H9 (cell line): ENCODE measurements around the gene STAT3. TPM values are rescaled to one million over a fixed set of nuclear protein-coding genes. Genes with fewer than 3 reads are reported as not detected.

ENCODE experiments used
- DNase-seq: peaks from one replicate; pipeline ENCODE4 v3.0.0-alpha.2; 2017
- H2AFZ ChIP-seq: one replicate; pipeline ENCODE4 v1.6.1; 2013; ENCODE audit warnings: mild to moderate bottlenecking, low read length, control low read depth, moderate library complexity
- H2AK5ac ChIP-seq: 2 replicates; pipeline ENCODE4 v1.6.1; 2013; ENCODE audit warnings: low read length, control low read depth, mixed read lengths; ENCODE audit not compliant: insufficient read length
- H2BK120ac ChIP-seq: one replicate; pipeline ENCODE4 v1.6.1; 2013; ENCODE audit warnings: low read depth, mild to moderate bottlenecking, low read length, control low read depth, inconsistent platforms; ENCODE audit not compliant: poor library complexity, severe bottlenecking
- H2BK12ac ChIP-seq: 2 replicates; pipeline ENCODE4 v1.6.1; 2013; ENCODE audit warnings: low read length, control low read depth, mixed read lengths, low read depth; ENCODE audit not compliant: insufficient read length
- H2BK15ac ChIP-seq: 2 replicates; pipeline ENCODE4 v1.6.1; 2013; ENCODE audit warnings: low read depth, low read length, control low read depth
- H2BK20ac ChIP-seq: one replicate; pipeline ENCODE4 v1.6.1; 2013; ENCODE audit warnings: low read depth, mild to moderate bottlenecking, low read length, control low read depth, inconsistent platforms; ENCODE audit not compliant: poor library complexity, severe bottlenecking
- H2BK5ac ChIP-seq: 2 replicates; pipeline ENCODE4 v1.6.1; 2013; ENCODE audit warnings: low read length, control low read depth, mixed read lengths; ENCODE audit not compliant: insufficient read length
- H3K14ac ChIP-seq: 2 replicates; pipeline ENCODE4 v1.6.1; 2013; ENCODE audit warnings: low read length, control low read depth; ENCODE audit not compliant: insufficient read depth
- H3K18ac ChIP-seq: 2 replicates; pipeline ENCODE4 v1.6.1; 2013; ENCODE audit warnings: low read depth, mild to moderate bottlenecking, mixed read lengths, low read length, control low read depth; ENCODE audit not compliant: insufficient read length
- H3K23ac ChIP-seq: 2 replicates; pipeline ENCODE4 v1.6.1; 2013; ENCODE audit warnings: low read length, control low read depth, mixed read lengths, low read depth; ENCODE audit not compliant: insufficient read length
- H3K23me2 ChIP-seq: 2 replicates; pipeline ENCODE4 v1.6.1; 2013; ENCODE audit warnings: low read depth, mild to moderate bottlenecking, mixed read lengths, low read length, control low read depth; ENCODE audit not compliant: insufficient read length, poor library complexity, severe bottlenecking
- H3K27ac ChIP-seq: 2 replicates; pipeline ENCODE4 v1.5.1; 2013; ENCODE audit warnings: low read length, control low read depth, mixed read lengths, low read depth; ENCODE audit not compliant: insufficient read length
- H3K27me3 ChIP-seq: 2 replicates; pipeline ENCODE4 v1.6.1; 2013; ENCODE audit warnings: low read length, control low read depth, inconsistent platforms; ENCODE audit not compliant: insufficient read depth
- H3K4ac ChIP-seq: 2 replicates; pipeline ENCODE4 v1.6.1; 2013; ENCODE audit warnings: low read depth, mild to moderate bottlenecking, control low read depth, inconsistent platforms, low read length, moderate library complexity
- H3K4me1 ChIP-seq: 2 replicates; pipeline ENCODE4 v1.6.1; 2013; ENCODE audit warnings: low read length, control low read depth, inconsistent platforms; ENCODE audit not compliant: insufficient read depth
- H3K4me2 ChIP-seq: 2 replicates; pipeline ENCODE4 v1.6.1; 2013; ENCODE audit warnings: low read length, control low read depth, mixed read lengths; ENCODE audit not compliant: insufficient read length, insufficient read depth
- H3K56ac ChIP-seq: 2 replicates; pipeline ENCODE4 v1.6.1; 2013; ENCODE audit warnings: low read depth, mild to moderate bottlenecking, mixed read lengths, low read length, control low read depth; ENCODE audit not compliant: insufficient read length
- H3K79me1 ChIP-seq: 2 replicates; pipeline ENCODE4 v1.6.1; 2013; ENCODE audit warnings: low read depth, mild to moderate bottlenecking, moderate library complexity, low read length, control low read depth, inconsistent platforms; ENCODE audit not compliant: insufficient read depth, poor library complexity, severe bottlenecking
- H3K79me2 ChIP-seq: 2 replicates; pipeline ENCODE4 v1.6.1; 2013; ENCODE audit warnings: low read length, control low read depth, inconsistent platforms; ENCODE audit not compliant: insufficient read depth
- H3K9ac ChIP-seq: 2 replicates; pipeline ENCODE4 v1.6.1; 2013; ENCODE audit warnings: low read length, control low read depth, mixed read lengths; ENCODE audit not compliant: insufficient read length; ENCODE audit errors: extremely low read depth
- H3K9me3 ChIP-seq: one replicate; pipeline ENCODE4 v1.6.1; 2013; ENCODE audit warnings: low read depth, low read length, inconsistent platforms; ENCODE audit not compliant: control insufficient read depth
- H3T11ph ChIP-seq: one replicate; pipeline ENCODE4 v1.6.1; 2013; ENCODE audit warnings: mild to moderate bottlenecking, low read length, control low read depth, inconsistent platforms
- H4K20me1 ChIP-seq: one replicate; pipeline ENCODE4 v1.6.1; 2013; ENCODE audit not compliant: control insufficient read depth, insufficient read length, insufficient read depth
- H4K5ac ChIP-seq: 2 replicates; pipeline ENCODE4 v1.6.1; 2013; ENCODE audit warnings: low read depth, mild to moderate bottlenecking, mixed read lengths, low read length, control low read depth; ENCODE audit not compliant: insufficient read length
- H4K8ac ChIP-seq: replicated peaks from 2 replicates; pipeline ENCODE4 v1.6.1; 2013; ENCODE audit warnings: low read length, control low read depth, mixed read lengths, low read depth; ENCODE audit not compliant: insufficient read length
- H4K91ac ChIP-seq: 2 replicates; pipeline ENCODE4 v1.6.1; 2013; ENCODE audit warnings: low read depth, mild to moderate bottlenecking, moderate library complexity, mixed read lengths, low read length, control low read depth; ENCODE audit not compliant: insufficient read length
- H3K27ac Mint-ChIP-seq, 3 experiments: 2 replicates in 2 of 3; 3 replicates in 1 of 3; pipeline ENCODE4 v1.8.0; 2020 to 2021; ENCODE audit warnings: mixed read lengths in 3 of 3, mild to moderate bottlenecking in 1 of 3, moderate library complexity in 1 of 3
- H3K27me3 Mint-ChIP-seq: 2 replicates; pipeline ENCODE4 v1.8.0; 2021; ENCODE audit warnings: low read depth, mild to moderate bottlenecking, moderate library complexity, mixed read lengths
- H3K36me3 Mint-ChIP-seq, 3 experiments: 2 replicates in 2 of 3; 3 replicates in 1 of 3; pipeline ENCODE4 v1.8.0; 2020 to 2021; ENCODE audit warnings: low read depth in 3 of 3, mixed read lengths in 3 of 3; ENCODE audit not compliant: insufficient read depth in 1 of 3
- H3K4me1 Mint-ChIP-seq, 2 experiments: 2 replicates each; pipeline ENCODE4 v1.8.0; 2020; ENCODE audit warnings: mixed read lengths in 2 of 2
- H3K4me3 Mint-ChIP-seq, 2 experiments: 2 replicates in 1 of 2; 3 replicates in 1 of 2; pipeline ENCODE4 v1.8.0; 2020 to 2021; ENCODE audit warnings: mild to moderate bottlenecking in 2 of 2, mixed read lengths in 2 of 2, moderate library complexity in 1 of 2
- H3K9me3 Mint-ChIP-seq, 2 experiments: 2 replicates in 1 of 2; 3 replicates in 1 of 2; pipeline ENCODE4 v1.8.0; 2020; ENCODE audit warnings: mild to moderate bottlenecking in 2 of 2, mixed read lengths in 2 of 2, moderate library complexity in 1 of 2
- CTCF ChIP-seq: fragments of 200-600 bp; sonication (generic); conservative IDR thresholded peaks from 3 replicates; pipeline ENCODE4 v1.8.0; 2021; ENCODE audit warnings: antibody characterized with exemption, mild to moderate bottlenecking
- WGBS: extraction: QIAGEN DNeasy Blood & Tissue Kit; methylation state at CpG from one replicate; pipeline ENCODE4 v1.1.7; 2013; ENCODE audit warnings: missing lambda C conversion rate, low lambda C conversion rate, mixed read lengths; ENCODE audit not compliant: insufficient read length; ENCODE audit errors: extremely low coverage; 5-methylcytosine and 5-hydroxymethylcytosine counted together
- total RNA-seq: library from RNA; stranded (reverse); gene quantifications from 2 replicates; pipeline ENCODE4 v1.2.1, GENCODE V29; 2021

The STAT3 gene
- total RNA-seq, 1 experiment from 2014 or later: 83.2 TPM

- H3K56ac ChIP-seq: no peak overlapping the region
- H3K14ac ChIP-seq: no peak overlapping the region; the same call in 1 of the 2 replicates
- peaks cover 10% of the 10 kb centered on the region; the same call in 1 of the 2 replicates for H3K4me1 ChIP-seq
- H3K18ac ChIP-seq: peak overlapping the region; percentile 22
- Mint-ChIP-seq H3K4me3 (no peak overlapping the region; a peak in 1 of 5 replicates), H3K36me3 (peaks cover 2 to 21% (median 16%) of the 10 kb centered on the region in 3 experiments; a peak in 6 of 7 replicates), H3K27ac (peak overlapping the region; percentile 10 to 97 (median 44); a peak in 4 of 7 replicates), H3K27me3 (no peaks in the 10 kb centered on the region), H3K4me1 (peaks cover 56 to 64% of the 10 kb centered on the region in 2 experiments), H3K9me3 (no peaks in the 10 kb centered on the region)
- H3K27me3 ChIP-seq: no peaks in the 10 kb centered on the region
- no peak overlapping the region for H4K8ac ChIP-seq
- H3K4me2 ChIP-seq: no peak overlapping the region
- H2BK20ac ChIP-seq: no peak overlapping the region
- H4K5ac ChIP-seq: no peak overlapping the region
- no peak overlapping the region for H4K91ac ChIP-seq
- no peak overlapping the region for H2BK120ac ChIP-seq
- H2AK5ac ChIP-seq: no peak overlapping the region
- no CpG with 5 or more reads among the region's 6 CpGs for WGBS
- no peak overlapping the region for H3K23ac ChIP-seq
- no peak overlapping the region for H2BK12ac ChIP-seq
- H2AFZ ChIP-seq: no peak overlapping the region
- no peak overlapping the region for H3T11ph ChIP-seq
- no peaks in the 10 kb centered on the region for H3K9me3 ChIP-seq
- no peak overlapping the region for H3K4ac ChIP-seq
- peak; percentile 65 for TF ChIP-seq CTCF
- H3K79me2 ChIP-seq: no peaks in the 10 kb centered on the region
- no peaks in the 10 kb centered on the region for H3K23me2 ChIP-seq
- H3K79me1 ChIP-seq: no peaks in the 10 kb centered on the region
- peak; percentile 78 for DNase-seq
- H2BK5ac ChIP-seq: no peak overlapping the region
- H3K27ac ChIP-seq: no peak overlapping the region
- H3K9ac ChIP-seq: no peak overlapping the region
- H4K20me1 ChIP-seq: no peaks in the 10 kb centered on the region
- no peak overlapping the region for H2BK15ac ChIP-seq
These were observed 14.9 kb upstream of the STAT3 start for GRCh38 chr17:42403150-42403549.
